WERI-Rb-1 (cell line): ENCODE results near the gene E4F1.
"Not testable (repeated sequence)": the region's sequence is repeated elsewhere in the genome, so short reads cannot be mapped to it uniquely, and the experiment has no call there.

Experiments used
- DNase-seq: peaks from one replicate; pipeline ENCODE4 v3.0.0-alpha.2; 2020
- H3K27ac ChIP-seq: fragments of 250-450 bp; sonication (Bioruptor Pico); 2 replicates; pipeline ENCODE4 v1.5.1; 2020; ENCODE audit warnings: mild to moderate bottlenecking, moderate library complexity
- H3K27me3 ChIP-seq: fragments of 250-450 bp; sonication (Bioruptor Pico); 2 replicates; pipeline ENCODE4 v1.5.1; 2021; ENCODE audit warnings: mild to moderate bottlenecking, low read depth, moderate library complexity; ENCODE audit not compliant: insufficient read depth, severe bottlenecking
- H3K36me3 ChIP-seq: fragments of 250-450 bp; sonication (Bioruptor Pico); 2 replicates; pipeline ENCODE4 v1.5.1; 2020; ENCODE audit warnings: mild to moderate bottlenecking, moderate library complexity
- H3K4me3 ChIP-seq: 2 replicates; pipeline ENCODE4 v1.5.1; 2011; ENCODE audit warnings: low read depth, mild to moderate bottlenecking, control low read depth, low read length
- H3K9me3 ChIP-seq: fragments of 250-450 bp; sonication (Bioruptor Pico); 2 replicates; pipeline ENCODE4 v1.5.1; 2021; ENCODE audit warnings: mild to moderate bottlenecking, moderate library complexity; ENCODE audit not compliant: severe bottlenecking
- TF ChIP-seq, protein P1 (sequence below): IDR thresholded peaks from 2 replicates; pipeline ENCODE4 v1.5.1; 2011; ENCODE audit warnings: low read depth, mild to moderate bottlenecking, control low read depth, inconsistent platforms, low read length

Gene E4F1

GRCh38 chr16:2199095-2199494 is 24.3 kb upstream of the E4F1 start:
- DNase-seq, result no peak
- Histone ChIP-seq H3K36me3 (peaks cover 3% of the 10 kb centered on the region), H3K27ac (no peak overlapping the region), H3K4me3 (no peak overlapping the region), H3K9me3 (no peaks in the 10 kb centered on the region), H3K27me3 (no peaks in the 10 kb centered on the region)
- TF ChIP-seq, protein P1, sequence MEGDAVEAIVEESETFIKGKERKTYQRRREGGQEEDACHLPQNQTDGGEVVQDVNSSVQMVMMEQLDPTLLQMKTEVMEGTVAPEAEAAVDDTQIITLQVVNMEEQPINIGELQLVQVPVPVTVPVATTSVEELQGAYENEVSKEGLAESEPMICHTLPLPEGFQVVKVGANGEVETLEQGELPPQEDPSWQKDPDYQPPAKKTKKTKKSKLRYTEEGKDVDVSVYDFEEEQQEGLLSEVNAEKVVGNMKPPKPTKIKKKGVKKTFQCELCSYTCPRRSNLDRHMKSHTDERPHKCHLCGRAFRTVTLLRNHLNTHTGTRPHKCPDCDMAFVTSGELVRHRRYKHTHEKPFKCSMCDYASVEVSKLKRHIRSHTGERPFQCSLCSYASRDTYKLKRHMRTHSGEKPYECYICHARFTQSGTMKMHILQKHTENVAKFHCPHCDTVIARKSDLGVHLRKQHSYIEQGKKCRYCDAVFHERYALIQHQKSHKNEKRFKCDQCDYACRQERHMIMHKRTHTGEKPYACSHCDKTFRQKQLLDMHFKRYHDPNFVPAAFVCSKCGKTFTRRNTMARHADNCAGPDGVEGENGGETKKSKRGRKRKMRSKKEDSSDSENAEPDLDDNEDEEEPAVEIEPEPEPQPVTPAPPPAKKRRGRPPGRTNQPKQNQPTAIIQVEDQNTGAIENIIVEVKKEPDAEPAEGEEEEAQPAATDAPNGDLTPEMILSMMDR, result no peak

DNA sequence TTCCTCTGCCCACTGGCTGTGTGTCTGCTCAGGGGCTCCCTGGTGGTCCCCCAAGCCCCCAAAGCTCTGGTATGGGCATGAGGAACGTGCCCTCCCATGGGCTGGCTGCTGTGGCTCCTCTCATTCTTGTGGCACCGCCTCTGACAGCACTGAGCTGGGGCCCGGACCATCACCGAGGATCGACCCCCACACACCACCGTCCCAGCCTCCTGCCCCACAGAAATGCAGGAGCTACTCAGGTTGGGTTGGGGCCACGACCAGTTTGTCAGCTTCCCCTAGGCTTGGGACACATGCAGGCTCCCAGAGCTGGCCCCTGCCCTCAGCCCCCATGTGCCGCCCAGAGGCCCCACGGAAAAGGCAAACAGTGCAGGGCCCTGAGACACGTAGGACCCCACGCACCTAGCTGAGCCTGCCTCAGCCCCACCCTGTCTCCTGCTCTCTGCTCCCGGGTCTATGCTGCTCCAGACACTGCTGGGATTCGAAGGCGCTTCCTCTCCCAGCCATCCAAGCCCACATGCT is 23.7 kb upstream of the E4F1 start:
- Histone ChIP-seq H3K36me3 (peaks cover 1% of the 10 kb centered on the region), H3K9me3 (no peaks in the 10 kb centered on the region), H3K27me3 (no peaks in the 10 kb centered on the region), H3K27ac (no peak overlapping the region), H3K4me3 (no peak overlapping the region)
- DNase-seq, result no peak
- TF ChIP-seq, protein P1, result no peak

DNA sequence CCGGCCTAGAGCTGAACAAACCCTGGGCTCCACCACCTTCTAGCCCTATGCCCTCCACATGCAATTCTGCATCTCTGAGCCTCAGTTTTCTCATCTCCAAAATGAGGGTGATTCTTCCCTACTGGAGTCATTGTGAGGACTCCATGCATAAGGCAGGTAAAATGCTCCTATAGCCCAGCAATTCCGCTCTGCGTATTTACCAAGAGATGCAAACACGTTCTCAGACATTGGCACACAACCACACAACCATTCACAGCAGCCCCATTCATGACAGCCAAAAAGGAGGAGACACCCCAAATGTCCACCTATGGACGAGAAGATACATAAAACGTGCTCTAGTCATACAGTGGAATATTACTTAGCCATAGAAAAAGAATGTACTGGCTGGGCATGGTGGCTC is 23.1 kb upstream of the E4F1 start:
- Histone ChIP-seq H3K27me3 (no peaks in the 10 kb centered on the region), H3K36me3 (no peaks in the 10 kb centered on the region; the same call in 1 of the 2 replicates), H3K27ac (no peak overlapping the region), H3K9me3 (no peaks in the 10 kb centered on the region), H3K4me3 (no peak overlapping the region)
- TF ChIP-seq, protein P1, result no peak
- no peak for DNase-seq

- H3K27me3 ChIP-seq, H3K4me3 ChIP-seq, H3K27ac ChIP-seq, H3K9me3 ChIP-seq, DNase-seq: not testable (repeated sequence)
- peaks cover 21% of the 10 kb centered on the region for H3K36me3 ChIP-seq
Measured at GRCh38 chr16:2203119-2203688, 20.2 kb upstream of the E4F1 start.

DNA sequence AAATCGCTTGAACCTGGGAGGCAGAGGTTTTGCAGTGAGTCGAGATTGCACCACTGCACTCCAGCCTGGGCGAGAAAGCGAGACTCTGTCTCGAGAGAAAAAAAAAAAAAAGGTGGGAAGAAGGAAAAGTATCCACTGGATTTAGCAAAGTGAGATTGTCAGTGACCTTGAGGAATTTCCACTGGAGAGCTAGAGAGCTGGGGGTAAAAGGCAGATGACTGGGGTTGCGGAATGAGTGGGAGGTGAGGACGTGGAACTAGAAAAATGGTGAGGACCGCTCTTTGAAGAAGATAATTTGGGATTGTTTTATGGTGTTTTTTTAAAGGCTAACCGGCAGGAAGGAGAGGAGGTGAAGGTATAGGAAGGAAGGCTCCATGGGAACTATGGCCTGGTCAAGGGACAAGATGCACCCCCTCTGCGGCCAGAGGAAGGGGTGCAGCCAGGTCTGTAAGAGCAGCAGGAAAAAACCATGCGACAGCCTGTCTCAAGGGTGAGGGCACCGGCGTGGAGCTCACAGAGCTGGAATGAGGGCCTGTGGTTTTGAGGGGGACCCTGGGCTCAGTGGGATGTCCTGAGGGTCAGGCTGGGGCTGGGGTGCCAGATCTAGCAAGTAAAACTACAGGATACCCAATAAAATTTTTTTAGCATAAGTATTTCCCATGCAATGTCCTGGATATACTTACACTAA is 18.8 kb upstream of the E4F1 start:
- Histone ChIP-seq H3K36me3 (peaks cover 34% of the 10 kb centered on the region), H3K9me3 (no peaks in the 10 kb centered on the region), H3K27ac (peak overlapping the region; percentile 99), H3K4me3 (peak overlapping the region; percentile 73), H3K27me3 (no peaks in the 10 kb centered on the region)
- TF ChIP-seq, protein P1, result no peak
- DNase-seq, result no peak

- Histone ChIP-seq H3K27ac (peak within 1 kb of the TSS; percentile 99), H3K36me3 (peaks cover 42% of the 10 kb centered on the region), H3K27me3 (no peaks in the 10 kb centered on the region), H3K9me3 (no peaks in the 10 kb centered on the region), H3K4me3 (peak within 1 kb of the TSS; percentile 73)
- TF ChIP-seq, protein P1, result no peak
- DNase-seq, result peak; percentile 77
Measured at GRCh38 chr16:2205104-2205966, 18.1 kb upstream of the E4F1 start, which contains the start of gene MLST8. Gene MLST8 (plus strand): TSS chr16:2205454. CDS start chr16:2206086, 632 bp downstream.
